Measurements from ENCODE around the gene OPN1MW3.
"Not testable (repeated sequence)": the region's sequence is repeated elsewhere in the genome, so short reads cannot be mapped to it uniquely, and the experiment has no call there.

DNA sequence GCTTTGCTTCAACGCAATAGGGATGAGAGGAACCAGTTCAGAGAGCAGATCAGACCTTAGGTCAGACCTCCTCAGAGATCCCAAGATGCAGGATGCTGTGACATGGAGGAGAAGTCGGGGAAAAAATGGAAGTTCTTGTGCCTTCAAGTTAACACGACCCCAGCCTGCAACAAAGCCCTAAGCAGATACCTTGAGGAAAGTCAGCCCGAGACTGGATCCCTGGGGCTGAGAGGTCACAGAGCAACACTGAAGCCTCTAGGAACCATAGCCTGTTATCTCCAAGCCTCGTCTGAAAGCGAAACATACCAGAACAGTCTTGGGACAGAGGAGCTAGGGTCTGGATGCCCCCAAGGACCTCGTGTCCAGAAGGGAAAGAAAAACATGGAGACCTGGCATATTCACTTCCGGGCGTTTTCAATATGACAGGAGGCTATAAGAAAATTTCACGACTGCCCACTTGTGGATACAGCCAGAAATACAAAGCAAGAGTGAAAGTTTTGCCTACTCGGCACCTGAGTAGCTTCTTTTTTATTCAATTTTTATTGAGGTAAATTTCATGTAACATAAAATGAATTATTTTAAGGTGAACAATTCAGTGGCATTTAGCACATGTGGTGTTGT lies 18.3 kb upstream of the OPN1MW3 start:
- TF ChIP-seq, protein P1, sequence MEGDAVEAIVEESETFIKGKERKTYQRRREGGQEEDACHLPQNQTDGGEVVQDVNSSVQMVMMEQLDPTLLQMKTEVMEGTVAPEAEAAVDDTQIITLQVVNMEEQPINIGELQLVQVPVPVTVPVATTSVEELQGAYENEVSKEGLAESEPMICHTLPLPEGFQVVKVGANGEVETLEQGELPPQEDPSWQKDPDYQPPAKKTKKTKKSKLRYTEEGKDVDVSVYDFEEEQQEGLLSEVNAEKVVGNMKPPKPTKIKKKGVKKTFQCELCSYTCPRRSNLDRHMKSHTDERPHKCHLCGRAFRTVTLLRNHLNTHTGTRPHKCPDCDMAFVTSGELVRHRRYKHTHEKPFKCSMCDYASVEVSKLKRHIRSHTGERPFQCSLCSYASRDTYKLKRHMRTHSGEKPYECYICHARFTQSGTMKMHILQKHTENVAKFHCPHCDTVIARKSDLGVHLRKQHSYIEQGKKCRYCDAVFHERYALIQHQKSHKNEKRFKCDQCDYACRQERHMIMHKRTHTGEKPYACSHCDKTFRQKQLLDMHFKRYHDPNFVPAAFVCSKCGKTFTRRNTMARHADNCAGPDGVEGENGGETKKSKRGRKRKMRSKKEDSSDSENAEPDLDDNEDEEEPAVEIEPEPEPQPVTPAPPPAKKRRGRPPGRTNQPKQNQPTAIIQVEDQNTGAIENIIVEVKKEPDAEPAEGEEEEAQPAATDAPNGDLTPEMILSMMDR (optimal IDR thresholded peaks at IDR 0.05 in 1 of 3, IDR thresholded peaks at IDR 0.05 in 1 of 3, conservative IDR thresholded peaks at IDR 0.05 in 1 of 3; ENCODE audit: extremely low read depth in 1 of 3, insufficient read depth in 2 of 3, low read length in 3 of 3), result not testable (repeated sequence)
- TF ChIP-seq EZH2 (IDR thresholded peaks at IDR 0.05; ENCODE audit: low read length), result not testable (repeated sequence)

All from keratinocyte (primary cell).